Mesendoderm (in vitro differentiated cells): ENCODE results near the gene ACADL.

Experiments used
- DNase-seq: peaks from one replicate; pipeline ENCODE4 v3.0.0; 2013
- H2AK5ac ChIP-seq: 2 replicates; pipeline ENCODE4 v1.6.1; 2013; ENCODE audit warnings: low read length, inconsistent platforms
- H2BK120ac ChIP-seq: 2 replicates; pipeline ENCODE4 v1.6.1; 2013; ENCODE audit warnings: low read depth, mild to moderate bottlenecking, low read length, moderate library complexity, mixed read lengths
- H2BK15ac ChIP-seq: replicated peaks from 2 replicates; pipeline ENCODE4 v1.6.1; 2013; ENCODE audit warnings: low read depth, mild to moderate bottlenecking, moderate library complexity
- H2BK5ac ChIP-seq: 2 replicates; pipeline ENCODE4 v1.6.1; 2013; ENCODE audit warnings: low read length, inconsistent platforms
- H3K18ac ChIP-seq: 2 replicates; pipeline ENCODE4 v1.6.1; 2013; ENCODE audit warnings: mild to moderate bottlenecking, low read length, mixed read lengths
- H3K23ac ChIP-seq: one replicate; pipeline ENCODE4 v1.6.1; 2013; ENCODE audit warnings: low read length
- H3K27ac ChIP-seq: 2 replicates; pipeline ENCODE4 v1.5.1; 2013; ENCODE audit warnings: low read depth, mild to moderate bottlenecking, inconsistent platforms, low read length, moderate library complexity
- H3K27me3 ChIP-seq: 2 replicates; pipeline ENCODE4 v1.6.1; 2013; ENCODE audit warnings: low read length, control low read depth, mild to moderate bottlenecking, inconsistent platforms; ENCODE audit not compliant: insufficient read depth, poor library complexity
- H3K36me3 ChIP-seq: 2 replicates; pipeline ENCODE4 v1.6.1; 2013; ENCODE audit warnings: low read length, inconsistent platforms; ENCODE audit not compliant: control insufficient read depth, insufficient read depth
- H3K4ac ChIP-seq: one replicate; pipeline ENCODE4 v1.6.1; 2013; ENCODE audit warnings: low read depth, mild to moderate bottlenecking, low read length, moderate library complexity
- H3K4me1 ChIP-seq: 2 replicates; pipeline ENCODE4 v1.6.1; 2013; ENCODE audit warnings: low read depth, low read length, inconsistent platforms; ENCODE audit not compliant: control insufficient read depth
- H3K4me2 ChIP-seq: 2 replicates; pipeline ENCODE4 v1.6.1; 2013; ENCODE audit warnings: low read length
- H3K4me3 ChIP-seq: 2 replicates; pipeline ENCODE4 v1.5.1; 2013; ENCODE audit warnings: mild to moderate bottlenecking, low read length
- H3K56ac ChIP-seq: one replicate; pipeline ENCODE4 v1.6.1; 2013; ENCODE audit warnings: low read length
- H3K79me1 ChIP-seq: 2 replicates; pipeline ENCODE4 v1.6.1; 2013; ENCODE audit warnings: low read length, inconsistent platforms
- H3K79me2 ChIP-seq: 2 replicates; pipeline ENCODE4 v1.6.1; 2013; ENCODE audit warnings: mild to moderate bottlenecking, low read length; ENCODE audit not compliant: control insufficient read depth, insufficient read depth
- H3K9ac ChIP-seq: 2 replicates; pipeline ENCODE4 v1.6.1; 2013; ENCODE audit warnings: low read length, inconsistent platforms
- H4K5ac ChIP-seq: one replicate; pipeline ENCODE4 v1.6.1; 2013; ENCODE audit warnings: low read length
- H4K8ac ChIP-seq: one replicate; pipeline ENCODE4 v1.6.1; 2013; ENCODE audit warnings: low read depth, mild to moderate bottlenecking, control low read depth, low read length, moderate library complexity
- WGBS: extraction: QIAGEN DNeasy Blood & Tissue Kit; methylation state at CpG from one replicate; pipeline ENCODE4 v1.1.7; 2013; ENCODE audit warnings: low lambda C conversion rate, missing lambda C conversion rate; ENCODE audit not compliant: insufficient coverage; ENCODE audit errors: extremely low coverage; 5-methylcytosine and 5-hydroxymethylcytosine counted together

Gene ACADL

GRCh38 chr2:210167227-210167626 lies 58.0 kb downstream of the ACADL start:
- Histone ChIP-seq H3K27me3 (no peaks in the 10 kb centered on the region), H4K8ac (no peak overlapping the region), H3K18ac (no peak overlapping the region), H3K79me1 (no peaks in the 10 kb centered on the region), H3K9ac (no peak overlapping the region), H3K56ac (no peak overlapping the region), H3K4me2 (no peak overlapping the region), H4K5ac (no peak overlapping the region), H3K4me3 (no peak overlapping the region), H3K4me1 (no peaks in the 10 kb centered on the region), H3K4ac (no peak overlapping the region), H3K79me2 (no peaks in the 10 kb centered on the region), H3K27ac (no peak overlapping the region), H2BK120ac (no peak overlapping the region), H3K23ac (no peak overlapping the region), H2AK5ac (no peak overlapping the region), H2BK15ac (no peak overlapping the region), H2BK5ac (no peak overlapping the region), H3K36me3 (no peaks in the 10 kb centered on the region)
- DNase-seq, result no peak
- WGBS, result no CpG with 5 or more reads among the region's 1 CpG

DNA sequence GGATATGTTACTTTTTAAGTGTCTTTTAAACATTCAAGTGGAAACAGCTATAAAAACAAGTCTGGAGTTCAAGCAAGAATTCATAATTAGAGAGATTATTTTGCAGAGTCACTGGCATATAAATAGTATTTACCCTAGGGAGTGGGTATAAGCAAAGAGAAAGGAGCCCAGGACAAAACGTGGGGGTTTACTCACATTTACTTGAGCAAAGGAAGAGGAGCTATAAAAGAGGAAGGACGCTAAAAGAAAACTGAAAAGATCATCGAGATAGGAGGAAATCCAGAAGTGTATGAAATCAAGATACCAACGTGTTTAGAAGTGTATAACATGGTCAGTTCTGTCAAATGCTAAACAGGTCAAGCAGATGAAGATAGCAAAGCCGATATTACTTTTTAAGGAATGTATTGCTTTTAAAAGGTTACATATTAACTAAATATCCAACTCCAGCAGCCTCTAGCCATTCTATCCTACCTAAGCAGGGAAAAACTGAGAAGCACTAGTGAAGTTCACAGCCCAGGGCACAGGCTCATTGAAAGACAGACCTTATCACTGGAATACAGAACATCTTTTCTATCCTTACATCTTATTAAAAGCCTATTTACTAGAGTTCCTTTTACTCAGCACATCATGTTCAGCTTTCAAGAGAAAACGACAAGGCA lies 62.7 kb downstream of the ACADL start:
- Histone ChIP-seq H4K8ac (no peak overlapping the region), H3K23ac (no peak overlapping the region), H2BK5ac (no peak overlapping the region), H3K79me1 (no peaks in the 10 kb centered on the region), H2BK15ac (no peak overlapping the region), H4K5ac (no peak overlapping the region), H3K4me3 (no peak overlapping the region), H3K56ac (no peak overlapping the region), H3K4me2 (no peak overlapping the region), H3K4ac (no peak overlapping the region), H2BK120ac (no peak overlapping the region), H3K18ac (no peak overlapping the region), H3K79me2 (no peaks in the 10 kb centered on the region), H3K4me1 (no peaks in the 10 kb centered on the region), H2AK5ac (no peak overlapping the region), H3K36me3 (no peaks in the 10 kb centered on the region), H3K27ac (no peak overlapping the region), H3K9ac (no peak overlapping the region), H3K27me3 (no peaks in the 10 kb centered on the region)
- no CpG with 5 or more reads among the region's 6 CpGs for WGBS
- DNase-seq, result no peak

GRCh38 chr2:210159059-210159458 lies 66.2 kb downstream of the ACADL start:
- Histone ChIP-seq H3K36me3 (no peaks in the 10 kb centered on the region), H3K4ac (no peak overlapping the region), H4K8ac (no peak overlapping the region), H3K56ac (no peak overlapping the region), H3K18ac (no peak overlapping the region), H3K79me2 (no peaks in the 10 kb centered on the region), H3K27me3 (no peaks in the 10 kb centered on the region), H3K4me2 (no peak overlapping the region), H2BK15ac (no peak overlapping the region), H3K9ac (no peak overlapping the region), H3K23ac (no peak overlapping the region), H3K27ac (no peak overlapping the region), H3K4me3 (no peak overlapping the region), H3K79me1 (no peaks in the 10 kb centered on the region), H2BK5ac (no peak overlapping the region), H2BK120ac (no peak overlapping the region), H2AK5ac (no peak overlapping the region), H4K5ac (no peak overlapping the region), H3K4me1 (no peaks in the 10 kb centered on the region)
- WGBS, result no CpG with 5 or more reads among the region's 3 CpGs
- no peak for DNase-seq

- Histone ChIP-seq H3K4me1 (no peaks in the 10 kb centered on the region), H3K27me3 (no peaks in the 10 kb centered on the region), H2BK120ac (no peak overlapping the region), H2BK15ac (no peak overlapping the region), H3K18ac (no peak overlapping the region), H3K79me1 (no peaks in the 10 kb centered on the region), H3K4me2 (no peak overlapping the region), H3K36me3 (no peaks in the 10 kb centered on the region), H3K9ac (no peak overlapping the region), H2BK5ac (no peak overlapping the region), H3K4me3 (no peak overlapping the region), H3K23ac (no peak overlapping the region), H3K27ac (no peak overlapping the region), H4K5ac (no peak overlapping the region), H3K4ac (no peak overlapping the region), H3K79me2 (no peaks in the 10 kb centered on the region), H3K56ac (no peak overlapping the region), H4K8ac (no peak overlapping the region), H2AK5ac (no peak overlapping the region)
- DNase-seq, result no peak
- WGBS, result no CpG with 5 or more reads among the region's 2 CpGs
Measured at GRCh38 chr2:210158236-210158635, 67.0 kb downstream of the ACADL start.

DNA sequence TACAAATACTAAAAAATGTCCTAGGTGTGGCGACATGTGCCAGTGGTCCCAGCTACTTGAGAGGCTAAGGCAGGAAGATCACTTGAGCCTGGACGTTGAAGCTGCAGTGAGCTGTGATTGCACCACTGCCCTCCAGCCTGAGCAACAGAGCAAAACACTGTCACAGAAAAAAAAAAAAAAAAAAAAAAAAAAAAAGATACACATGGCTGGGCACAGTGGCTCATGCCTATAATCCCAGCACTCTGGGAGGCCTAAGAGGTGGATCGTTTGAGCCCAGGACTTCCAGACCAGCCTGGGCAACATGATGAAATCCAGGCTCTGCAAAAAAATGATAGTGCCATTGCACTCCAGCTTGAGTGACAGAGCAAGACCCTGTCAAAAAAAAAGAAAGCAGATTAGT lies 67.7 kb downstream of the ACADL start:
- H4K5ac ChIP-seq, result no peak overlapping the region
- no peak overlapping the region for H3K18ac ChIP-seq
- no peaks in the 10 kb centered on the region for H3K79me2 ChIP-seq
- H3K4me1 ChIP-seq, result no peaks in the 10 kb centered on the region
- H3K79me1 ChIP-seq, result no peaks in the 10 kb centered on the region
- no peak overlapping the region for H3K4ac ChIP-seq
- no peak overlapping the region for H2BK5ac ChIP-seq
- DNase-seq, result no peak
- H3K4me3 ChIP-seq, result no peak overlapping the region
- H3K27ac ChIP-seq, result no peak overlapping the region
- H3K36me3 ChIP-seq, result no peaks in the 10 kb centered on the region
- H3K4me2 ChIP-seq, result no peak overlapping the region
- H3K9ac ChIP-seq, result no peak overlapping the region
- no CpG with 5 or more reads among the region's 3 CpGs for WGBS
- no peak overlapping the region for H2BK120ac ChIP-seq
- H4K8ac ChIP-seq, result no peak overlapping the region
- no peak overlapping the region for H2AK5ac ChIP-seq
- H2BK15ac ChIP-seq, result no peak overlapping the region
- H3K56ac ChIP-seq, result no peak overlapping the region
- no peak overlapping the region for H3K23ac ChIP-seq
- H3K27me3 ChIP-seq, result no peaks in the 10 kb centered on the region

- Histone ChIP-seq H2BK15ac (no peak overlapping the region), H4K8ac (no peak overlapping the region), H3K27ac (no peak overlapping the region), H3K18ac (no peak overlapping the region), H4K5ac (no peak overlapping the region), H3K36me3 (no peaks in the 10 kb centered on the region), H2BK120ac (no peak overlapping the region), H3K4me3 (no peak overlapping the region), H2AK5ac (no peak overlapping the region), H3K79me1 (no peaks in the 10 kb centered on the region), H2BK5ac (no peak overlapping the region), H3K23ac (no peak overlapping the region), H3K27me3 (no peaks in the 10 kb centered on the region), H3K4me2 (no peak overlapping the region), H3K4me1 (no peaks in the 10 kb centered on the region), H3K79me2 (no peaks in the 10 kb centered on the region), H3K9ac (no peak overlapping the region), H3K4ac (no peak overlapping the region), H3K56ac (no peak overlapping the region)
- DNase-seq, result no peak
Measured at GRCh38 chr2:210147614-210148013, 77.6 kb downstream of the ACADL start.
